GM21619 (cell line): Measurements from ENCODE around the gene GAREM1.
"Not testable (repeated sequence)": the region's sequence is repeated elsewhere in the genome, so short reads cannot be mapped to it uniquely, and the experiment has no call there.

ENCODE experiments used
- ATAC-seq: cut with Tn5 transposase; IDR thresholded peaks from one replicate; pipeline ENCODE4 v1.9.1; 2021; ENCODE audit not compliant: unreplicated experiment

The GAREM1 gene

DNA sequence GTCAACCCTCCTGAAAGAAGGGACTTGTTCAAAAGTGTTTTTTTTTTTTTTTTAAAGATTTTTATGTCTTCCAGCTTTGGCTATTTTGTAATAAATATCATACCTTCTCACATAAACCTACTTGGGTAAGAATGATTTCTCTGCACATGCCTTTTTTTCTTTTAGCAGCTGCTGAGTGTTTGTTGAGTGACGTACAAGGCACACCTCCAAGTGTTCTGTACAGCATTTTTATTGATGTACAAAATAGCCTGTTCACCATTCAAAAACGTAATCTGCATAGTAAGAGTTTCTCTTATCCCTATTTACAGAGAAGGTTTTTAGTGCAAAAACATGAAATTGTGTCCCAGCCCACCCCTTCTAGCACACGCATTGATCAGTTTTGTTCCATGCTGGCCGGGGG lies 203.2 kb downstream of the GAREM1 start:
- ATAC-seq: no peak

DNA sequence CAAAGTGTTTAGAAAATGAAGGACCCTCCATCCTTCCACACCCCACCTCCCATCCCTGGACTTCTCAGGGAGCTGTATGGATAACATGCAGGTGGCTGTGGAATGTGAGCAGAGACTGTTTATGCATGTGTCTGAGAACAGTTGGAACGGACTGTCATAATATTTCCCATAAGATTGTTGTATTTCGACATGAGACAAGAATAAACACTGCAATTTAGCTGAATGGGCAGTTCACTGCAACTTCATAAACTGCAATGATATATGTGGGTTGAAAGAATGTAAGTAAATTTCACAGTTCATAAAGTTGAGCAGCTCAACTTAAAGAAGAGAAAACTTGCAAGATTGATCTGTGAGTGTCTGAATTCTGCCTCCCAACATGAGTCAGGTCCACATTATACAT lies 206.3 kb downstream of the GAREM1 start:
- no peak for ATAC-seq

DNA sequence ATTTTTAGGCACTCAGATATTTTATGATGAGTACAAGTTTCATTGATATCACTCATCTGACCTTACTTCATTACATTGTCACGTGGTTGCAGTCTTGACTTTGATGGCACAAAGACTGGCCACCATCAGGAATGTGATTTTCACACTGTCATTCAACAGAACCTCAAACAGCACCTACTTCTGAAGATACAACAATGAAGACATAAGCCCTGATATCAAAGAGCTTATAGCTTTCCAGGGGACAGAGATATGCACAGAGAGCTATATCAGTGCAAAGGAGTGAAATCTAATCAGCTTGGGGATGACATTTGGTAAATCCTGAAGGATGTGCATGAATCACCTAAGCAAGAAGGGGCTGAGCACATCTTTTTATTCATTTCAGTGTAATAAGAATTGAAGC lies 208.6 kb downstream of the GAREM1 start:
- ATAC-seq: no peak

DNA sequence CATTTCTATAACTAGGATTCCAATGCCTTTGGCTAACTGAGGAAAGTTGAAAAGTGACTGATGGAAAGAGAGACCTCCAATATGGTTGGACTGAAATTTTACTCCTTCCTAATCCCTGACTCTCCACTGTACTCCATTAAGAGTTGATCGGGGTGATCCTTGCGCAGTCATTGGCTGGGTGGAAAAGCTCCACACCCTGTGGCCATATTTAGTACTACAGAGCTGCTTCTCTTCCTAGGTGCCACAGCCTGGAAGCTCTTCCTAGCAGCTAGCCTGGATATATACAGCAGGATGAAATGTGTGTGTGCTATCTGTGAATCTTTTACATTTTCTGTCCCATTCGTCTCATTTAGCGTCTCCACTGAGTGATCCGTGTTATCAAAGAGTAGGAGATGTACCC lies 209.7 kb downstream of the GAREM1 start:
- ATAC-seq: no peak

DNA sequence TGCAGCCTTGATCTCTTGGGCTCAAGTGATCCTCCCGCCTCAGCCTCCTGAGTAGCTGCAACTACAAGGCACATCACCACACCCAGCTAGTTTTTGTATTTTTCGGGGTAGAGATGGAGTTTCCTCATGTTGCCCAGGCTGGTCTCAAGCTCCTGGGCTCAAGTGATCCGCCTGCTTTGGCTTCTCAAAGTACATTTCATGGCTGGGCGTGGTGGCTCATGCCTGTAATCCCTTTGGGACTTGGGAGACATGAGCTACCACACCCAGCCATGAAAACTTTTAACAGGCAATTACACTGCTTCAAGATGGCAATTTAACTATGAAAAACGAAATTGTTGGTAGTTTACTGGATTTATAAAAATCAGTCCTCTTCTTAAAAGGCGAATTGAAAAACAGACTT lies 211.1 kb downstream of the GAREM1 start:
- no peak for ATAC-seq

DNA sequence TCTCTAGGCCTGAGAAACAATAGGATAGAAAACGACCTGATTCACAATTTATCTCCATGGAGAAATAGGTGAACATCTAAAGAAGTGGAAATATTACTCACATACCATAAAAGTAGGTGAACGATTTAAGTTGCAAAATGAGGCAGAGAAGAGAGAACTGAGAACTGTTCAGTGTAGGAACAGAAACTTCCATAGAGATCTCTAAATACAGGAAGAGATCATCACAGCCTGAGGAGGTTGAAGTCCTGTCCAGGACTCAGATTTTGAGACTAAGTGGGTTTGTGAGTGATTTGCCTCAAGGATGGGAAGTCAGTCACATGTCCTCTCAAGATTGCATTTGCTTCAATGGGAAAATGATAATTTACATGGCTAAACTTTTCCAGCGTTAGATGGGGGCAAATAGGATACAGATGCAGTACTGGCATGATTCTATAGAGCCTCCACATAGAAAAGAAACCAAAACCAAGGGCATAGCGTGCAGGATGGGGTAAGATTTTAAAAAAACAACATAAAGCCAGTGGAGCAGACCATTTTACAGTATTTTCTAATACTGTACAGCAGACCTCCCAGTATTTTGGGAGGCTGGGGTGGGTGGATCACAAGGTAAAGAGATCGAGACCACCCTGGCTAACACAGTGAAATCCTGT lies 212.0 kb downstream of the GAREM1 start:
- no peak for ATAC-seq

DNA sequence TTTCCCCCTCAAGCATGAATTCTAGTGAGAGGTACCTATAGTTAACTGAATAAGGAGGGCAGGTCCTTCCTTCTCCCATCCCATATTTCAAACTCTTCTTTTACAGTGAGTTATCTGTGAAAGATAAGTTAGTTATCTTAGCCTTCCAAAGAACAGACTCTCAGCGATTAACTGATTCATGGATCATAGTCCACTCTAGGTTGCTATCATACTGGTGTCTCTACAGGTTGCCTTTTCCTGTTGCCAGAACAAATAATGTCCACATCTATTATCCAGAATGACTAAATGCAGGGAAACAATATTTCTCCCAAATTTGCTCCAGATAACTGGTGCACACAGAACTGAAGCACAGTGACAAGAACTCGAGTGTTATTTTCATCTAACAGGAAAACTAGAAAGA lies 212.5 kb downstream of the GAREM1 start:
- no peak for ATAC-seq

DNA sequence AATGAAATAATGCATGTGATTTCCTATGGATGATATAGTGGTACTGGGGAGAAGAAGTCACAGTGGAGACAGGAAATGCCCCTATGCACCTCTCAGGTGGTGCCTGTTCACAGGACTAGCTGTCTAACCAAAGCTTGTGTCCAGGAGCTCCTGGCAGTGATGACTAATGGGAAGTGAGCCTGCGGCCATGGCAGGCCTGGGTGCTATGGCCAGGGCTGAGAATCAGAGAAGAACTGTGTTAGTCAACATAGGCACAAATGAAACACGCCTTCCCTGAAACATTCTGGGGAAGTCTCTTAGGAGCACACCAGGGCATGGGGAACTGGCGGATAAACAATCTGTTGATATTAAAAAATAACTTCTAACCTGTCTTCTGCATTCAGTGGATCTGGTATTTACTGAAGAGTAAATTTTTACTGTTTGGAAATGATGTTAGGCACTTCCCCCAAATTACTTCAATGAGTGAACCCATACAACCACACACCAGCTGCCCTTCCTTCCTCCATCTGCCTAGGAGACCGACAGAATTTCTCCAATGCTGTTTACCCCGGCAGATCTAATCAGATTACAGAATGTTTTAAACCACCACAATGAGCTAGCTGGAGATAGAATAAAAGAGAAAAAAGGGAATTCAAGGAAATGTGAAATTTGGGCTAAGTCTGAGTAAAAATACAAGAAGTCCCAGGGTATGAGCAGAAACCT lies 213.4 kb downstream of the GAREM1 start:
- no peak for ATAC-seq

DNA sequence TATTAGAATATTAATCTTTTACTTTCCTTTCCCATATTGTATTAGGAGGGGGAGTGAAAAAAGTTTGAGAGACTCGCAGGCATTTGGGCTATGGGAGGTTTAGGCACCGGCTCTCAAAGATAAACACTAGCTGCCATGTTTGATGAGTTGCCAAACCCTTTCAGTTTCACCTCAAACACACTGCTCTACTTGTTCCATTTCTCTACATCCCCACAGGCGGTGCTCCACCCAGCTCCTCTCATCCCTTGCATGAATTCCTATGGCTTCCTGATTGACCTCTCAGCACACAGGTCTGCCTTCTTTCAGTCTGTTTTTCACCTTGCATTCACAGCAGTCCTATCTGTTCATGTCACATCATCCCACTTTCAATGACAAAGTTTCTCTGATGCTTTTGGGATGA lies 215.1 kb downstream of the GAREM1 start:
- no peak for ATAC-seq

DNA sequence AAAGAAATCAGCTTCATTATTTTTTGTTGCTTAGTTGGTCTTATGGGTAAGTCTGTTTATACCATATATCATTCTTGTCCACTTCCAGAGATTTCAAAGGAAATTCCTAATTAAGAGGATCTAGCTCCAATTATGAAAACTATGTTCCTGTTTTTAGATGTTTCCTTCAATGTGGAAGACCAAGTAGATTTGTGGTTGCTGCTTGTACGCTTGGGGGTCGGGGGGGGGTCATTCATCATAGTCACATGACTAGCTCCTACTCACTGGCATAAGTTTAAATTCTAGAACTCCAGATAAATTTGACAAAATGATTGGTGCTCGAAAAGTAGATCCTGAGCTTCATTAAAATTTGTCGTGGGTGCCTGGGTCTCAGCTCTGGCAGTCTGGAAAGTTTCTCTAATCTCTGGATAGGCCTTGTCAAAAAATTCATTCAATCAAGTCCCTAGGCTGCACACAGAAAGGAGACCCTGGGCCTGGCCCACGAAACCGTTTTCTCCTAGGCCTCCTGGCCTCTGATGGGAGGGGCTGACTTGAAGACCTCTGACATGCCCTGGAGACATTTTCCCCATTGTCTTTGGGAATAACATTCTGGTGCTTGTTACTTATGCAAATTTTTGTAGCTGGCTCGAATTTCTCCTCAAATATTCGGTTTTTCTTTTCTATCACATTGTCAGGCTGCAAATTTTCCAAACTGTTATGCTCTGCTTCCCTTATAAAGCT lies 218.4 kb downstream of the GAREM1 start:
- ATAC-seq: no peak

DNA sequence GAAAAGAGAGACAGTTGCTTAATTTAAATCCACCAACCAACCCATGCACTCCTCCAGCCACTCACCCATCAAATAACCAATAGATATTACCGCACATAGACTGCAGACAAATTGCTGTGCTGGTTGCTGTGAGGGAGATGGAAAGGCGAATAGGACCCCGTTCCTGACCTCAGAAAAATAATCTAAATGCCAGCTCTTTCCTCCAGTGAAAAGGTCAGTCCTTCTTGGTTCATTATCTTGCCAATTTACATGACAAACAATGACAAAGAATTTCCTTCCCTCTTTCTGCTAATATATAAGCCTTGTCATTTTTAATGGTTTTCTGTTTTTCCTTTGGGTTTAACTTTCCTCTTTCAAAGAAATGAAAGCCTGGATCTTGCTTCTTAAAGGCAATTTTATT lies 219.2 kb downstream of the GAREM1 start:
- ATAC-seq: no peak

DNA sequence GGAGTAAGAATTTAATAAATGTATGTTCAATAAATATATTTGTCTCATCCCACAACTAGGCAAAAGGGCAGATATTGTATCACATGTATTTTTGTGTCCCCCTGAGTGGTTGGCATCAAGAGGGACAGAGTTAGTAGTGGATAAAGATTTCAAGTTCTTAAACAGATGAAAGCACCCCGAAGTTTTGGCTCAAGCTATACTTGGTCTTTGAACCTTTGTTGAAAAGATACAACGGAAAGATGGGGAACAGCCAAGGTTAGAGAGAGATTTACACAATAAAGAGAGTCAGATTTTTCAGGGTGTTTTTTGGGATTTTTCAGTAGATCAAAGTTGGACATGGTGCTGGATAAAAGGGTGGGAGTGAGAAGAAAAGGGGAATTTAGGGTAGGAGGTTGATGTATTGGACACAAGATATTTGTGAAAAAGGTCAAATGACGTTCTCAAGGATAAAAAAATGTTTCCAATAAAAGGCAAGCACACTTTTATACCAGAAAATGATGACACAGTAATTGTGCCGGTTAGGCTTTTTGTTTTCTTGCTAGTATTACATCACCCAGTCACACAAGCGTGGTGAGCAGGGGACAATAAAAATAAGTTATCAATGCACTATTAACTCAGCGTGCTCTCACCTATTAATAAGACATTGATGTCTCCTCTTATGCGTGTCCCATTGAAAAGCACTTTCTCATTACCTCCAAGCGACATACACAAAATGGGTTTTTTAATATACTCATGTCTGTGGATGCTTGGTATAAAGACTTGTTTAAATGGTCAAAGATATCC lies 221.3 kb downstream of the GAREM1 start:
- no peak for ATAC-seq

DNA sequence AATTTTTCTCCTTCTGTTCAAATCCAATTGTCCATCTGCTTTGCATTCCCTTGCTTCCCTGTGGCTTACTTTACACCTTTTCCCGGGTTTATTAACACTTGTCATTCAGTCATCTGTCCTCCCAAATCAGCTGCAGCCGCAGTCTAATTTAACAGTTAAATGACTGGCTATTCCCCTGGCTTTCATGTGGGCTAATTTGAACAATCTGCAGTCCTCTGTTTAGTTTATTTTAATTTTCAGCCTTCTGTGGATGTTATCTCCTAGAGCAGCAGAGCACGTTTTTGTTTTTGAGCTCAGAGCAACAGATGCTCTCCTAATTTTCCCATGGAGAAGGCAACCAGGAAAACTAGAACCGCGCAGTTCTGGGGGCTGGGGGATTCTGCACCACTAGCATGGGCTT lies 225.8 kb downstream of the GAREM1 start:
- ATAC-seq: no peak

DNA sequence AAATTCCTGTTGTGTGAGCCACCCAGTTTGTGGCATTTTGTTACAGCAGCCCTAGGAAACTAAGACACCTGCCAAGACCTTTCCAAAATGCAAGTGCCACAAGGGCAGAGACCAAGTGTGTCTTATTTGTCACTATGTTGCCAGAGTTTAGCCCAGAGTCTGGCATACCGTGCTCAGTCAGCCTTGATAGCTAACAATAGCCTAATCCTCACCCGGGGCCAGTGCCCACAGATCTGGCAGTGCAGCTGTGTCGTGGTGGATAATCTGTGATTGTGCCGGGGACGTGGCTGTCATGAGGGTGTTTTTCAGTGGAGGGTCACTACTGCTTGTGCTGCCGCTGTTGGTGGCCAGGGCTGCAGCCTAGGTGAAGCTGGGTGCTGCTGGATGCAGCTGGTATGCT lies 227.3 kb downstream of the GAREM1 start:
- ATAC-seq: no peak

DNA sequence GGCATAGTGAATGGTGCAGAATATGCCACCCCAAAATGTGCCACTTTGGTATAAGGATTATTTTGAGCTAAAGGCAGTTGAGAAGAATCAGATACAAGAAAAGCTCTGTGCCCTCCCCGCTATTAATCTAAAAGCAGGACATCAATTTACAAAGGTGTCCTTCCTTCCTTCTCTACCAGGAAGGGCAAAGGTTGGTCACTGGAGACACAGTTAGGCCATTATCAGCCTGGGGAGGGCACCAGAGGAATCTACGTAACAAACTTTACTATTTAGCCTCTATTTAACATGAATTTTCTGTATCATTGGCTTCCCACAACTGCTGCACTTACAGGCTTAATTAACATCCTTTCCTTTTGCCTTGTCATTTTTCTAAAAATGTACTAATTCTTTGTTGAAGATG lies 228.3 kb downstream of the GAREM1 start:
- ATAC-seq: no peak

DNA sequence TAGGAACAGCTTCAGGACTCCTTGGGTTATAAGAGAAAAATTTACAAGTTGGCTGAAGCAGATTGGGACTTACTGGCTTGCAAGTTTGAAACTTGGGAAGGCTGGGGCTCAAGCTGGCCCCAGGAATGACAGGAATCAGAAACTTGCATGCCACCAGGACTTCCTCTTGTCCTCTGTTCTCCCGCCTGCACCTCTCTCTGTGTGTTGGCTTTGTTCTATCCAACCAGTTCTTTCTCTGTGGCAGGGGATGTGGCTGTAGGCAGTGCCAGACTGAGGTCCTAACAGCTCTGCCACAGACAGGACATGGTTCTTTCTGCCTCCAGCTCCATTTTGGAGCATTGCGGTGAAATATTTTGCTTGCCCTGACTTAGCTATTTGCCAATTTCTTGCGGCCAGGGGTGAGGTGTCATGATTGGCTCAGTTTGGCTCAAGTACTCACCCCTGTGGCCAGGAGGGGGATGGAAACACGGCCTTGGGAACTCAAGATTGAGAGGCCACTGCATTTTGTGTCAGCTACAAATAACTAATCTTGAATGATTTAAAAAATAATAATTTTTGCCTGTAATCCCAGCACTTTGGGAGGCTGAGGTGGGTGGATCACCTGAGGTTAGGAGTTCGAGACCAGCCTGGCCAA lies 231.9 kb downstream of the GAREM1 start:
- no peak for ATAC-seq

DNA sequence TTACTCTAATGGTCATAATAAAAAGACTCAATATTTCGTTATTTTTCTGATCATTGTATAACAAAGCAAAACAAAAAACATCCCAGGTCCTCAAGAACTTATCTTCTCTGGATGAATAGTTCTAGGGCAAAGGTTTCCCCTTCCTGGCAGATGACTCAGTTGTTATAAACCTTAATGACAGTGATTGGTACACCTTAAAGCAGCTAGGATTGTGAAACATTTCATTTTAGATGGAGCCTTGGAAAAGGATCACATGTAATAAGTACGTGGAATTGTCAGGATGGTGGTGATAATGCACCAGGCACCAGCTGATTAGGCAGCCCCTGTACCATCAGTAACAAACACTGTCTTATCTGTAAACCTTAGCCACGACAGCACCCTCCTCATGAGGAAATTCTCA lies 233.6 kb downstream of the GAREM1 start:
- ATAC-seq: no peak

DNA sequence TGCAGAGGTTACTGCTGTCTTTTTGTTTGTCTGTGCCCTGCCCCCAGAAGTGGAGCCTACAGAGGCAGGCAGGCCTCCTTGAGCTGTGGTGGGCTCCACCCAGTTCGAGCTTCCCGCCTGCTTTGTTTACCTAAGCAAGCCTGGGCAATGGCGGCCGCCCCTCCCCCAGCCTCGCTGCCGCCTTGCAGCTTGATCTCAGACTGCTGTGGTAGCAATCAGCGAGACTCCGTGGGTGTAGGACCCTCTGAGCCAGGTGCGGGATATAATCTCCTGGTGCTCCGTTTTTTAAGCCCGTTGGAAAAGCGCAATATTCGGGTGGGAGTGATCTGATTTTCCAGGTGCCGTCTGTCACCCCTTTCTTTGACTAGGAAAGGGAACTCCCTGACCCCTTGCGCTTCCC lies 237.3 kb downstream of the GAREM1 start:
- not testable (repeated sequence) for ATAC-seq

DNA sequence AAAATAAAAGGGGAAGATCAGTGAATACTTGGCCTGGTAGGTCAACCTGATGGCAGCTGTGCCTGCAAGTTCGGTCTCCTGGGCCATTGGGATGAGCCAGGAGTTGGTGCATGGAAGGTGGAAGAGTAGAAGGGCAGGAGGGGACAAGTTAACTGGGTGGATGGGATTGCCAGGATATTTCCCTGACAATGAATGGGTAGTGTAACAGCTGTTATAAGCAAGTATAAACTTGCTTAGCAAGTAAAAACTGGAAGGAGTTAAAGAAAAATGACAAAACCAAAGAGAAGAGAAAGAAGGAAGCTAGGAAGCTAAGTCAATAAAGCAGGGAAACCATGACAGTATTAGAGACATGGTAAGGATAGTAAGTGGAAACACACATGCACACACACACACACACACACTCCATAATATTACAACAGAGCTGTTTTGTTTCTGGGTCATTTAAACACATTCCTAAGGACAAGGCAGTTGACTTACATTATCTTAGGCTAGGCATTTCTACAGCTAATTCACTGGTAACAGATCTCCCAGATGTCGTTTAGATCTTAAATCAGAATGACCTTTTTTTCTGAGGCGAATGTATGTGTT lies 251.2 kb downstream of the GAREM1 start:
- ATAC-seq: no peak

DNA sequence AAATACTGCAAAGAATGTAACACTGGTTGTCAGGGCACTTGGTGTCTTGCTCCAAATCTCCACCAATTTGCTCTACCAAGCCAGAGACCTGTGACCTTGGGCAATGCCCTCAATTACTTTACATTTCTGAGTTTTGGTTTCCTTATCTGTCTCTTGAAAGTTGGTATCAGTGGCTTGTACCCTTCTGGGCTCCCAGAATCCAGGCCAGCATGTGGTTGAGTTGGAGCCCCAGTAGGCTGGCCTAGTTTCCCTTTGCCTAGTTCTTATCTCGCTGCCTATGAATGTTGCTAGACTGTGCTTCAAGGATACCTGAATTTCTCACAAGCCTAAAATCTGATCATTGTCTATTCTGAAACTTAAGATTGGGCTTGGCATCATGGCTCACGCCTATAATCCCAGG lies 254.3 kb downstream of the GAREM1 start:
- no peak for ATAC-seq

DNA sequence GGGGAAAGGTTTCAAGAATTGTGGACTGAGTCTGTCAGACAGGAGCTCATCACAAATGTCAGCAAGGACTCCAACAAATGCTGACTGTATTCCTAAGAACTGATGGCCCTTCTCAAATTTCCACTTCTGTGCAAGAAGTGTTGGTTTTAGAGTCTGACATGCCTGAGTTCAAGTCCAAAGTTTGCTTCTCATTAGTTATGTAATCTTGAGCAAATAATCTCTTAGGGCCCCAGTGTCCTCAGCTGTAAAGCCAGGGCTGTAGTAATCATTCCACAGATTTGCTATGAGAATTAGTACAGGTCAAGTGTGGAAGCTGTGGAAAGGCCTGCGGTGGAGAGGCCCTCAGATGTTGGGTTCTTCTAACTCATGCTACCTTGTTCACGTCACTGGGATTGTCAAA lies 257.0 kb downstream of the GAREM1 start:
- ATAC-seq: no peak
